PFSK-1 (cell line): ENCODE measurements around the gene C2orf49.

Experiments used
- FOXP2 ChIP-seq: optimal IDR thresholded peaks from 2 replicates; pipeline ENCODE3; 2011; ENCODE audit warnings: borderline replicate concordance, control low read depth, inconsistent platforms; ENCODE audit not compliant: insufficient read depth; ENCODE audit errors: extremely low read length, extremely low read depth
- POLR2AphosphoS5 ChIP-seq: IDR thresholded peaks from 2 replicates; pipeline ENCODE4 v1.6.1; 2012; ENCODE audit warnings: low read depth, mild to moderate bottlenecking, control low read depth, low read length, moderate library complexity
- REST ChIP-seq, 2 experiments: IDR thresholded peaks; 2 replicates each; pipeline versions ENCODE4 v1.6.1 to v1.8.0; 2011 to 2012; ENCODE audit warnings: low read depth in 2 of 2, low read length in 2 of 2, control low read depth in 1 of 2, inconsistent platforms in 1 of 2, mild to moderate bottlenecking in 1 of 2, moderate library complexity in 1 of 2; ENCODE audit not compliant: insufficient read depth in 1 of 2
- SIN3A ChIP-seq: IDR thresholded peaks from 2 replicates; pipeline ENCODE4 v1.6.1; 2012; ENCODE audit warnings: mild to moderate bottlenecking, low read length, moderate library complexity, borderline replicate concordance; ENCODE audit not compliant: insufficient read depth
- TAF1 ChIP-seq: IDR thresholded peaks from 2 replicates; pipeline ENCODE4 v1.6.1; 2012; ENCODE audit warnings: low read length, control low read depth, borderline replicate concordance; ENCODE audit not compliant: insufficient read depth

Gene C2orf49

GRCh38 chr2:105381101-105381668, 43.8 kb downstream of the C2orf49 start:
- TF ChIP-seq REST (IDR thresholded peaks at IDR 0.05; ENCODE audit: insufficient read depth in 1 of 2, low read depth in 2 of 2, low read length in 2 of 2) (no peak), SIN3A (no peak), TAF1 (no peak), FOXP2 (no peak), POLR2AphosphoS5 (no peak)

GRCh38 chr2:105382177-105382576, 44.8 kb downstream of the C2orf49 start:
- TF ChIP-seq FOXP2: no peak
- no peak for TF ChIP-seq POLR2AphosphoS5
- no peak for TF ChIP-seq REST (IDR thresholded peaks at IDR 0.05; ENCODE audit: insufficient read depth in 1 of 2, low read depth in 2 of 2, low read length in 2 of 2)
- TF ChIP-seq TAF1: no peak
- TF ChIP-seq SIN3A: no peak

- TF ChIP-seq POLR2AphosphoS5: no peak
- TF ChIP-seq SIN3A: no peak
- TF ChIP-seq REST (IDR thresholded peaks at IDR 0.05; ENCODE audit: insufficient read depth in 1 of 2, low read depth in 2 of 2, low read length in 2 of 2): no peak
- no peak for TF ChIP-seq FOXP2
- no peak for TF ChIP-seq TAF1
Measured at GRCh38 chr2:105383432-105384166, 46.3 kb downstream of the C2orf49 start.

GRCh38 chr2:105384216-105384615, 46.9 kb downstream of the C2orf49 start:
- TF ChIP-seq REST (IDR thresholded peaks at IDR 0.05; ENCODE audit: insufficient read depth in 1 of 2, low read depth in 2 of 2, low read length in 2 of 2): no peak
- TF ChIP-seq TAF1: no peak
- no peak for TF ChIP-seq SIN3A
- no peak for TF ChIP-seq FOXP2
- no peak for TF ChIP-seq POLR2AphosphoS5
